NCI-H1694 (cell line): ENCODE data around the gene MXRA8.
"Not testable (repeated sequence)": the region's sequence is repeated elsewhere in the genome, so short reads cannot be mapped to it uniquely, and the experiment has no call there.

Experiments
- DNase-seq: peaks from one replicate; lab custom pipeline; 2025; lab: John Stamatoyannopoulos, UW

Gene MXRA8, protein sequence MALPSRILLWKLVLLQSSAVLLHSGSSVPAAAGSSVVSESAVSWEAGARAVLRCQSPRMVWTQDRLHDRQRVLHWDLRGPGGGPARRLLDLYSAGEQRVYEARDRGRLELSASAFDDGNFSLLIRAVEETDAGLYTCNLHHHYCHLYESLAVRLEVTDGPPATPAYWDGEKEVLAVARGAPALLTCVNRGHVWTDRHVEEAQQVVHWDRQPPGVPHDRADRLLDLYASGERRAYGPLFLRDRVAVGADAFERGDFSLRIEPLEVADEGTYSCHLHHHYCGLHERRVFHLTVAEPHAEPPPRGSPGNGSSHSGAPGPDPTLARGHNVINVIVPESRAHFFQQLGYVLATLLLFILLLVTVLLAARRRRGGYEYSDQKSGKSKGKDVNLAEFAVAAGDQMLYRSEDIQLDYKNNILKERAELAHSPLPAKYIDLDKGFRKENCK

DNA sequence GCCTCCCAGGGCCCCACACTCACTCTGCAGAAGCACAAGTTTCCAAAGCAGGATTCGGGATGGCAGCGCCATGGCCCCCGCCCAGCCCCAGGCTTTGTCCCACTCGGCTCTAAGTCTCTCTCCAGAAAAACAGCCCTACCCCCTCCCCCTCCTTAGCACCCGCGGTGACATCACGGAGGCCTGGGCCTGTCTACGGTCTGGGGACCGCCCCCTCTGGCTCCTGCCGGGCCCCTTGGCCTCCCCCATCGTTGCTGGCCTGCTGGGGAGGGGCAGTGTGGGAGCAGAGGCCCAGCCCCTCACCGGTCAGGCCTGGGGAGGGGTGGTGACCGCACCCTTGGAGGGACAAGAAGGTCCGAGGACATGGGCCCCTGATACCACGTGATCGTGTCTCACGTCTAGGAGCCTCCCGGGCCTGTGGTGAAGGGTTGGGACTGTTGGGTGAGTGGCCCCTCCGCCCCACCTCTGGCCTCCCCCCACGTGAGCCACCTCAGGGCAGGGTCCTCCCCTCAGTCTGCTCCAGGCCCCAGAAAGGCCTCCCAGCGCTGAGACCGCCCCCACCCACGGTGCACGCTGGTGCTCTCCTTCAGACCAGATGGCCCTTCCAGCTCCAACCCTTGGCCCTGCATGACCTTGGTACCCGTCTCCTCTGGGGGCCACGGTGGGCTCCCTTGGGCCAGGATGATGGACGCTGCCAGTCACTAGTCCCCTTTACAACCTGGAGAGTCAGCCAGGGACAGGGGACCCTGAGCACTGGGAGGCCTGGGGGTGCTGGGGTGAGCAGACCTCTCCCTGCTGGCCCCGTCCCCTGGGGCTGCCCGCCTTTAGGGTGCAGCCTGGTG is at the start of gene MXRA8:
Gene MXRA8, minus strand, starts transcription at position 123 of the 839 bp plus-strand sequence. Its CDS starts 51 bp downstream, at position 72.
- no peak for DNase-seq

DNA sequence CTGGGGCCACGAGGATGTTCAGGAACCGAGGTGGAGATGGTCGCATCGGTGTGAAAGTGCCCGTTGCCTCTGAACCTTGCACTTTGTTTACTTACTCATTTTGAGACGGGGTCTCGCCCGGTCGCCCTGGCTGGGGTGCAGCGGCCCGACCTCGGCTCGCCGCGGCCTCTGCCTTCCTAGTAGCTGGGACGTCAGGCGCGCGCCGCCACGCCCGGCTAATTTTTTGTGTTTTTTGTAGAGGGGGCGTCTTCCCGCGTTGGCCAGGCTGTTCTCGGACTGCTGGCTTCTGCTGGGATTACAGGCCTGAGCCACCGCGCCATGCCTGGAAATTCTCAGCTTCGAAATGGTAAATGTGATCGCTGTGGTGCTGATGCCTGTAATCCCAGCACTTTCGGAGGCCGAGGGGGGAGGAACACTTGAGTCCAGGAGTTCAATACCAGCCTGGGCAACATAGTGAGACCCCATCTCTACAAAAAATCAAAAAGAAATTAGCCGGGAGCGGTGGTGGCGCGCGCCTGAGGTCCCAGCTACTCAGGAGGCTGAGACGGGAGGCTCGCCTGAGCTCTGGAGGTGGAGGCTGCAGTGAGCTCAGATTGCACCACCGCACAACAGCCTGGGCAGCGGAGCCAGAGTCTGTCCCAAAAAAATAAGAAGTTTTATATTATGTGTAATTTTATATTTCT is 49.4 kb upstream of the MXRA8 start:
- DNase-seq, result no peak

DNA sequence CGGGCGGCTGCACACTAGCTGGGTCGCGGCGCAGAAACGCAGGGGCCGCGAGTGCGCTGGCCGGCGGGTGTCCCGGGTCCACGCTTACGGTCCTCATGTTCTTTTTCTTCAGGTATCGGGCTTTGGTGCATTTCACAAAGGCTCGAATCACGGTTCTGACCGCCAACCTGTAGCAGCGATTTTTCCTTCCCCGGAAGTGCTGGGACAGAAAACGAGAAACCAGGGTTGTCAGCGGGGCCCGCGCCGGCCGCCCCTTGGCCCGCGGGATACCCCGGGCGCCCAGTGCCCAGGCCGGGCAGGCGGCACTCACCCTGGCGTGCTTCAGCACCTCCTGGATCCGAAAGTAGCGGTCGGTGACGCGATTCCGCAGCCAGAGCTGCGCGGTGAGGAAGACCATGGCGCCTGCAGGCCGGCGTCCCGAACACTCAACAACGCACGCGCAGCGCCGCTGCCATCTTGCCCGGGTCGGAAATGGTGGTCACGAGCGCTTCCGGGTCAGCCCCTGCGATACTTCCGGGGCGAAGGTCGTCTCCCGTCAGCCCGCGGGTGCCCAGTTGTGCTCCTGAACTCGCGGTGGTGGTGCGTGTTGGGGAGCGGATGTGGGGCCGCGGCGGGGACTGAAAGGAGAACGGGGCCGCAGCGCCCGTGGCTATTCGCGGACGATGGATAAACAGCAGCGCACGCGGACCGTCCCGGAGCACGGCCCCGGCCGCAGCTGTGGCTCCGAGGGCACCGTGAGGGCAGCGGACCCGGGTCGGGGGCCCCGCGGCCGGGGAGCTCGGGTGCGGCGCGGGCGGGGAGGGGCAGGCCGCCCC is 48.7 kb upstream of the MXRA8 start, which contains the start of gene MRPL20:
Gene MRPL20, minus strand, starts transcription at position 473 of the 815 bp plus-strand sequence. Its CDS starts 76 bp downstream, at position 397.
- peak; percentile 67 for DNase-seq

DNA sequence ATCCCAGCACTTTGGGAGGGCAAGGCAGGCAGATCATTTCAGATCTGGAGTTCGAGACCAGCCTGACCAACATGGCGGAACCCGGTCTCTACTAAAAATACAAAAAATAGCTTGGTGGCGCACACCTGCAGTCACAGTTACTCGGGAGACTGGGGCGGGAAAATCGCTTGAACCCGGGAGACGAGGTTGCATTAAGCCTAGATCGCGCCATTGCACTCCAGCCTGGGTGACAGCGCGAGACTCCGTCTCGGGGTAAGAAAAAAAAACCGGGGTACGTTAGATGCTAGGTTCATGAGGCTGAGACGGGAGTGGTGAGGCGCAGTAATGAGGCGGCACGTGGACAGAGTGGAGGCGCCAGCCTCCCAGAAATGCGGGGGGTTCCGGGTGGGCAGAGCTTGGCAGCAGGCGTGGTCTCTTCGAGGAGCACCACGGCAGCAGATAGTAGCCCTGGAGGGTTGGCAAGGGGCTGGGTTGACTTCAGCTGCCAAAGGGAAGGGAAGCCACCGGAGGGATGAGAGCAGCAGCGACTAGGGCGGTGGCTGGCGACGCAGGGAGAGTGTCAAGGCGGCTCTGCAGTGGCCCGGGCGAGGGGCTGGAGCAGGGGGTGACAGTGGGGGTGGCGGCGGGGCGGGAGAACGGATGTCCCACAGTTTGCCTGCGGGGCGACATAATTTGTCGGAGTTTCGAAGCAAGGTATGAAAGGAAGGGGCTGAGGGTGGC is 47.9 kb upstream of the MXRA8 start:
- DNase-seq, result no peak

DNA sequence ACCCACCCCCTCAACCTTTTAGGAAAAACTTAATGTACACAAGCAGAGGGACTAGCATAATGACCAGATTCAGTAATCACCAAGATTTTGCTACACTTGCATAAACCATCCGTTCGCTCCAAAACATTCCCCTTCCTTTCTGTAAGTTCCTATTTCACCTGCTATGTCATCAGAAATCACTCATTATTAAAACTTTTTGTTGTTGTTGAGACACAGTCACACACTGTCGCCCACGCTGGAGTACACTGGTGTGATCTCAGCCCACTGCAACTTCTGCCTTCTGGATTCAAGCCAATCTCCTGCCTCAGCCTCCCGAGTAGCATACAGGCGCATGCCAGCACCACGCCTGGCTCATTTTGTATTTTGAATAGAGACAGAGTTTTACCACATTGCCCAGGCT is 45.3 kb upstream of the MXRA8 start:
- no peak for DNase-seq

DNA sequence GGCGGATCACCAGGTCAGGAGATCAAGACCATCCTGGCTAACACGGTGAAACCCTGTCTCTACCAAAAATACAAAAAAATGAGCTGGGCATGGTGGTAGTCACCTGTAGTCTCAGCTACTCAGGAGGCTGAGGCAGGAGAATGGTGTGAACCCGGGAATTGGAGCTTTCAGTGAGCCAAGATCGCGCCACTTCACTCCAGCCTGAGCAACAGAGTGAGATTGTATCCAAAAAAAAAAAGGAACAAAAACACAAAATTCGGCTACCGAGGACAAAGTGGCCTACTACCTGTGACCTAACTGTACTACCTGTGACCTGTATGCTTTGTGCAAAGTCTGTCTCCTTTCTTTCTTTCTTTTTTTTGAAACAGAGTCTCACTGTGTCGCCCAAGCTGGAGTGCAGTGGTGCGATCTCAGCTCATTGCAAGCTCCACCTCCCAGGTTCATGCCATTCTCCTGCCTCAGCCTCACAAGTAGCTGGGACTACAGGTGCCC is 44.6 kb upstream of the MXRA8 start:
- DNase-seq, result not testable (repeated sequence)

DNA sequence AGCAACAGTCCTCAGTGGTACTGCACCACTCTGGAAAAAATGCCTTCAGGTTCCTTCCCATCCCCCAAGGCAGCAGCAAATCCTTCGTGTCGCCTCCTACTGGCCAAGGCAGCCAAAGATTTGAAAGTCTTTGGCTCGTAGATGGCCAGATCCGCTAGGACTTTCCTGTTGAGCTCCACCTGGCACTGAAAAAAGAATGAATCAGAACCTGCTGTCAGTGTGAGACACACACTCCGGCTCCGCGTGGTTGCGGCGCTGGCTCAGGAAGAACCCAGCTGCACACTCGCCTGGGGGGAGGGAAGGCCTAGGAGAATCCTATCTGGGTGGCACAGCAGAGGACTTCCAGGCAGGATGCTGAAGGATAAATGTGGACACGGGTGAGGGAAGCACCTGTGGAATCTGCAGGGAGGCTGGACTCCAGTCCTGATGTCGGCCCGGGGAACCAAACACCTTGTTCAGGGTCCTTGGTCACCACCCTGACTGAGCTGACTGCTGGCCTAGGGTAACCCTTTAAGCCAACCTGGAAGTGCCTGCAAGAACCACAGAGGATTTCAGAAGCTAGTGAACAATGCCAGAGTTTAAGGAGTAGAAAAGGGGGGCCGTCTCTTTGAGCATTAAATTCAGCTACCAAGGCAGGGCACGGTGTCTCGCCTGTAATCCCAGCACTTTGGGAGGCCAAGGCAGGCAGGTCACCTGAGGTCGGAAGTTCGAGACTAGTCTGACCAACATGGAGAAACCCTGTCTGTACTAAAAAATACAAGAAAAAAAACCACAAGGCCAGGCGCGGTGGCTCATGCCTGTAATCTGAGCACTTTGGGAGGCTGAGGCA is 43.9 kb upstream of the MXRA8 start:
- no peak for DNase-seq

DNA sequence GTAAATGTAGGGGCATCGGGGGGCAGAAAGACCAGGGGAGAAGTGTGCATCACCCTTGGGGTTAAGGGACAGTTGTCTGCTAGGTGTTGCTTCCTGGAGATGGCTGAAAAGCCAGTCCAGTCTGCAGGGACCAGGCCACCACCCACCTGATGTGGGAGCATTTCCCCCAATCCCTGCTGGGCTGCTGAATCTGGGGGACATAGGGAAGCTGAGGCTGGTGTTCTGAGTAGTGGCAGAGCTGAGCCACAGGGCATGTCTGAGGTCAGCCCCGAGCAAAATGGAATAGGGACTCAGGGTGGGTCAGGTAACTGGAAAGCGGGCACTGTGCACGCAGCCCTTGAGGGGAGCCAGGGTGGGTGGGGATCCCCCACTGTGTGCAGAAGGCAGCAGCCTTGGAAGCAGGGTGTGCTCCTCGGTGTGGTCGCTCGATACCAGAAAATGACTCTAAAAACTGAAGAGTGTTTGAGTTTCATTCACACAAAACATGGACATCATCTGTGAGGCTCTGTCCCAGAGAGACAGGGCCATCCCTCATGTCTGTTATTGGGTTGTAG is 43.2 kb upstream of the MXRA8 start:
- DNase-seq, result no peak

DNA sequence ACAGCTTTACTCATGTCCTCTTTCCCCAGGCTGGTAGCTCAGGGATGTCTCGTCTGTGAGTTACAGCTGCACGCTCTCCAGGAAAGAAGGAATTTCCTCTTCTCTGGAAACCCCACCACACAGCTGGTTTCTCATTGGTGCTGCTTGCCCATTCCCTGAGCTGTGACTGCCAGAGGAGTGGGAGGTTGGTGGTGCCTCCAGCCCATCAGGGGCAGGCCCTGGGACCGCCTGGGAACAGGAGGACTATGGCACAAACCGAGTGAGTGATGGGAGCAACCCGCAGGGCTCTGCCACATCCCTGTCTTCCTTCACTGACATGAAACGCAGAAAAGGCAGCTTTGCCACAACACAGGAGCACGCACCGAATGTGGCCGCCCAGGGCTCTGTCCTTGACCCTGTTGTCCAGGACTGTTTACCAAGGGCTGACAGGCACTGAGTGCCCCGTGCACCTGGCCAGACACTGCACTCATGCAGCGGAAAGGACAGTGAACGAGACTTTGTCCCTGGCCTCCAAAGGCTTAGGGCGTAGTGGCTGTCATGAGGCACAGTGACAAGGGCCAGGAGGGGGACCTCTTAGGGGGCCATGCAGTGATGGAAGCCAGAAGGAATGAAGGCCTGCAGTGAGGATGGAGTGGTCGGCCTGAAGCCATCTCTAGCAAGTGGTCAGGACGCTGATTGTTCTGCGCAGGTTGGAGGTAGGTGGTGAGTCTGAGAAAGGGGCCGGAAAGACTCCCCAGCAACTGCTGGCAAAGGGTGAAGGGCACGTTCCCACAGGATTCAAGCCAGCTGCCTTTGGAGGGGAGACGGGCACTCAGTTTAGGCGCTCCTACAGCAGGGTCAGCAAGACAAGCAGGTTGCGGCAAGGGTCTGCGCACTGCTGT is 42.5 kb upstream of the MXRA8 start:
- DNase-seq, result no peak

DNA sequence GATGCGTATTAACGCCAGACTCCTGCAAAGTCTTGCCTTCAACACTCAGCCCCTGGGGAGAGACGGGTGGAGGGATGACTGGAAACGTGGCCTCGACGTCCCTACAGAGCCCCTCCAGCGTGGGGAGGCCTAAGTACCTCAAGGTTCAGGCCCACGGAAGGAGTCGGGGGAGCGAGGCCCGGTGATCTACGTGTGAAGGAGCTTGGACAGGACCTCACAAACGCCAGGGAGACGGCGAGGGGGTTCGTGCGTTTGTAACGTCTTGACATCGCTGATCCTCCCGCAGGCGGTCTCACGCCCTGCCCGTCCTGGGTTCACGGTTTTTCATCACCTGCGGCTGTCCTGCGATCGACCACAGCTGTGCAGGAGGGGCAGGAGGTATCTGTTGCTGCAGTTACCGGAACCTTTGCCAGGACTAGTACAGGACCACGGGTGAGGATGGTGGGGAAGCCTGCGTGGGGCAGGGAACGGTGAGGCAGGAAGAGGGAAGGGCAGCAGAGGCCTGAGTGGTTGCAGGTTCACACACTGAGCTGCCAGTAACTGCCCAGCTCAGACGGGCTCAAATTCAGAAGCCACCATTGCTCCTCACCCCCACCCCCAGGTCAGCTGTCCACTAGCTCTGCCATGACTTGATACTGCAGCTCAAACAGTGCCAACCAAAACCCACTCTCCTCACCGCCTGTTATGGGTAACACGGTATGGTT is 41.7 kb upstream of the MXRA8 start:
- no peak for DNase-seq

DNA sequence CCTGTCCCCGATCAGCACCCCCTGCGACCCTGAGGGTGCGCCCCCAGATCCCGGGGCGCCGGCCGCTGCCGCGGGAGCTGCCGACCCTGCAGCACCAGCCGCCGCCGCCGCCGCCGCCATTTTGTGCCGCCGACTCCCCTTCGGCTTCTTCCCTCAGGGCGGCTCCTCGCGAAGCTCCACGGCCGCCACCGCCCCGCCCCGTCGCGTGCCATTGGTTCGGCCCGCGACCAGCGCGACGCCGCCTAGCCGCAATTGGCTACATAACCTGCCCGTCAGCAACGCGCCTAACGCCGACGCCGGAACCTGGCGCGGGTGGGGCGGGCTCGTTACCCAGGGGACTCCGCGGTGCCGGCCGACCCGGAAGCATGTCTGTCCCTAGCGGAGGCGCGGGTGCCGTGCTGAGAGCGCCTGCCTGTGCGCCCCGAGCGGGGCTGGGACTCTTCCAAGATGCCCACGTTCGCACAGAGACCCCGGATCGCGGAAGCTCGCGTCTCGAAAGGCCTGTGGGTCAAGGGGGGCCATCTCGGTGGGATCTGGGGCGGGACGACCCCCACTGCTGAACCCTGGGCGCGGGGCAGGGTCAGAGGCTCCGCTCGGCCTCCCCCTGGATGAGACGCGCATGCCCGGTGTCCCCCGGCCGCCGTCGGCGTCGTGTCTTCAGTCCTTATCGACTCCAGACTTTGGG is 41.0 kb upstream of the MXRA8 start, which contains the start of gene CCNL2:
Gene CCNL2, minus strand, starts transcription at position 149 of the 685 bp plus-strand sequence. Its CDS starts 29 bp downstream, at position 120.
- DNase-seq, result peak; percentile 80

DNA sequence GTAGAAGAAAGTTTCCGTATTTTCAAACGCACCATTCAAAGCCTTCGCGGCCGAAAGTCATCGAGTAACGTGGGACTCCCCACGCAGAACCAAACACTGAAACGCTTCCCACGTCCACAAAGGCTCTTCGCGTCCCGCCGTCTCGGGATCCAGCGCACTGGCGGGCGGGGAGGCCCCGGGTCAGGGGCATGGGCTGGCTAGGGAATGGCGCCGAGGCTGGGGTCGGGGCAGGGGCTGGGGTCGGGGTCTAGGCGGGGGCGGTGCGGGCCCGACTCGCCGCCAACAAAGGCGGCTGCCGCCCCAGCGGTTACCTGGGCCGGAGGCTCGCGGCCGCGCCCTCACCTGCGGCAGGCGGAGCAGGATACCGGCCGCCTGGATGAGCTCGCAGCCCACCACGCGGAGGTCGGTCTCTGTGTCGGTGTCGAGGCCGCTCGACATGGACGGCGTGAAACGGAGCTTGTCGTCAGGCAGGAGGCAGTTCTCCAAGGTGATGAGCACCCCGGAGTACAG is 40.4 kb upstream of the MXRA8 start:
- DNase-seq, result no peak

DNA sequence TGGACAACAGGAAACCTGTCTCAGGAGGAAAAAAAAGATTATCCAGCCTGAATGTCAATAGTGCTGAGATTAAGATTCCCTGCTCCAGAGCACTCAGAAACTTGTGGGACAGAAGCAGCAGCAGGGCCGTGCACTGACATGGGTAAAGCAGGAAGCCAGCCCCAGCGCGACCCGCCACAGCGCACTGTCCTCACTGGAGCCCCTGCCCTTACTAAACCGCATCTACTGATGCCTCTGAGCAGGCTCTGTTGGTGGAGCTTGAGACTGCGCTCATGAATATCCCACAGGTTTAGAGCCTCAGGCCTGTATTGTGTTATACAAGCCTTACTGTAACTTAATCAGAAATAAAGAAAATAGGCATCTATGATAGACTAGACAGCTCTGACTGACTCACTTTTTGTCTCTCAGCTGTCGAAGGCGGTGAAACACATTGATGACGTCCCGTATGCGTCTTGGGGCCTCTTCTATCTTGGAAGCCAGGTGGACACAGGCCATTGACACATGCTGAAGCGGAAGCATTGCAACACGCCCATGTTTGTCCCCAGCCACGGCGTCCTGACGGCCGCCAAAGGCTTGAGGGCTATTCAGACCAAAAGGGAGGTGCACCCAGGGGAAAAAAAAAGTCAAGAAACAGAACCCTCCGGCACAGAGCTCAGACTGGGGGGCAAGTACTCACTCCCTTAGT is 39.6 kb upstream of the MXRA8 start:
- no peak for DNase-seq

DNA sequence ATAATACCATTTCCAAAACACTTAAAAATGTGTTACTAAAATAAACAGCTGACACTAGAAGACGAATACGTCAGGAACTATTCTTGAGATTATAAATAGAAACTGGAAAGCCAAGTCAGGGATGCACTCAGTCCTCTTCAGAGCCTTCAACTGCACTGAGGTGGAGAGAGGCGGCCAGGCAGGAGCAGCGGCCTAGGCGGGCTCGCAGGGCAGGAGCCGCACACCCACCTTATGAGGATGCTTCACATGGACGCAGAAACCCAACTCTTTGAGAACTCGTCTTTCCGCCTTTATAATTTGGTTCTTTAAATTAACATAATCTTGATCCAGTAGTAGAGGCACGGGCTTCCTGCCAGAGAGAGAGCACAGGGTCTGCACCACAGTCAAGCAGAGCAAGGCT is 36.8 kb upstream of the MXRA8 start:
- no peak for DNase-seq

DNA sequence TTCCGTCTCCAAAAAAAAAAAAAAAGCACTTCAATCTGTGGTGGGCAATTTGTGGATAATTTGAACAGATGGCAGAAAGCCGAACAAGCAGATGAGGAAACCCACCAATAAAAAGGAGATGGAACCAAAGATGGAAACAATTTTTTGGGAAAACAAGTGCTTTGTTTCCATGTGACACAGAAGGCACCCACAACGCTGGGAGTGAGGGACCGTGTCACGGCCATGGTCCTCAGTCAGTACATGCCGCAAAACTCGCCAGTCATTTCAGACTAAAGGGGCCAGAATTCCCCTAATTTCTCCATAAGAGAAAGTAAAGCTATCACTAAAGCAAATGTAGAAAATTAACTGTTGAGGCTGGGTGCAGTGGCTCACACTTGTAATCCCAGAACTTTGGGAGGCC is 35.8 kb upstream of the MXRA8 start:
- no peak for DNase-seq

DNA sequence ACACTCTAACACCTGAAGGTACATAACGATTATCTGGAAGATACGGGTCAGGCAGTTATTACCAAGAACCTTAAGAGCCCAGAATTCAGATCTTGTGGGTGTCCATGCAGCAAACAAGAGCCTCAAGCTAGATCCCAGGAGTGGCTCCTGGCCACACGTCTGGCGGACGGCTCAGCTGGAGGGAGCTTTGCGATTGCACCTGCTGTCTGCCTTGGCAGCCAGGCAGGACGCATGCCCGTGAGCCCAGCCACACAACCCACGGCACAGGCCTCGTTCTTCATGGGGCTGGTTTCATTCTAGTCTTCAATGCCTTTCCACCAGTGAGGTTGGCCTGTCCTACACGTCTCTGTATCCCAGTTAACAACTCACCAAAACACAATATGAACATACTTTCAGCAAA is 35.1 kb upstream of the MXRA8 start:
- no peak for DNase-seq
